Calu3 (cell line): ENCODE data around the gene LGR6. TPM values are rescaled to one million over a fixed set of nuclear protein-coding genes. Genes with fewer than 3 reads are reported as not detected.

ENCODE experiments used
- BruUV-seq: library from RNA; stranded (reverse); fragments of 400-500 nt; replicated peaks from 2 replicates; lab custom pipeline; 2021; lab: Mats Ljungman, UMichigan
- CTCF ChIA-PET: fragments of 300-600 bp; sonication (Branson Sonifier 250); formaldehyde crosslinking; loops from one replicate; lab custom pipeline; 2022; ENCODE audit warnings: antibody characterized with exemption; lab: Charles Lee
- DNase-seq: peaks from one replicate; pipeline ENCODE4 v3.0.0; 2022
- H3K27ac Mint-ChIP-seq: one replicate; pipeline ENCODE4 v1.8.0; 2022; ENCODE audit warnings: mixed read lengths; ENCODE audit not compliant: unreplicated experiment
- H3K27me3 Mint-ChIP-seq: one replicate; pipeline ENCODE4 v1.8.0; 2022; ENCODE audit warnings: mixed read lengths; ENCODE audit not compliant: unreplicated experiment
- H3K36me3 Mint-ChIP-seq: one replicate; pipeline ENCODE4 v1.8.0; 2022; ENCODE audit warnings: mild to moderate bottlenecking, moderate library complexity, mixed read lengths; ENCODE audit not compliant: insufficient read depth, unreplicated experiment
- H3K4me1 Mint-ChIP-seq: one replicate; pipeline ENCODE4 v1.8.0; 2022; ENCODE audit warnings: mild to moderate bottlenecking, low read depth, mixed read lengths; ENCODE audit not compliant: unreplicated experiment
- H3K4me3 Mint-ChIP-seq: one replicate; pipeline ENCODE4 v1.8.0; 2022; ENCODE audit warnings: mild to moderate bottlenecking, low read depth, moderate library complexity, mixed read lengths; ENCODE audit not compliant: unreplicated experiment
- H3K9me3 Mint-ChIP-seq: one replicate; pipeline ENCODE4 v1.8.0; 2022; ENCODE audit warnings: low read depth, mixed read lengths; ENCODE audit not compliant: unreplicated experiment
- CTCF ChIP-seq: fragments of 200-600 bp; IDR thresholded peaks from one replicate; pipeline ENCODE4 v1.8.0; 2022; ENCODE audit warnings: antibody characterized with exemption; ENCODE audit not compliant: unreplicated experiment
- intact Hi-C: fragments of 100-400 bp; cut with micrococcal nuclease; formaldehyde crosslinking; loops from one replicate; pipeline ENCODE4 v1.10.0; 2022; ENCODE audit not compliant: unreplicated experiment
- total RNA-seq: library from RNA; stranded (reverse); gene quantifications from 2 replicates; pipeline ENCODE4 v1.2.3, GENCODE V29; 2022

Gene LGR6
- total RNA-seq, 1 experiment from 2014 or later = not detected

- CTCF ChIA-PET = interaction anchor here (0.6 to 1.2 kb wide), 2 partner anchors 8 to 23 kb away, joined by 3 to 5 read pairs; no protein-coding TSS in a partner anchor
- BruUV-seq = no TSS peak
- no peak overlapping the region for H3K4me3 Mint-ChIP-seq
- TF ChIP-seq CTCF = no peak
- H3K9me3 Mint-ChIP-seq = no peaks in the 10 kb centered on the region
- intact Hi-C loops = no loop called here
- peaks cover 40% of the 10 kb centered on the region for H3K27me3 Mint-ChIP-seq
- H3K27ac Mint-ChIP-seq = no peak overlapping the region
- H3K4me1 Mint-ChIP-seq = no peaks in the 10 kb centered on the region
- H3K36me3 Mint-ChIP-seq = no peaks in the 10 kb centered on the region
- DNase-seq = no peak
Measured at GRCh38 chr1:202306535-202307345, 113.1 kb downstream of the LGR6 start.

- intact Hi-C loops = loop anchor here (10.0 kb wide), 1 partner anchor 315 kb away; no protein-coding TSS in a partner anchor
- BruUV-seq = no TSS peak
- Mint-ChIP-seq H3K4me1 (no peaks in the 10 kb centered on the region), H3K36me3 (no peaks in the 10 kb centered on the region), H3K4me3 (no peak overlapping the region), H3K9me3 (no peaks in the 10 kb centered on the region), H3K27me3 (peaks cover 46% of the 10 kb centered on the region), H3K27ac (no peak overlapping the region)
- CTCF ChIA-PET = interaction anchor here (0.5 kb wide), 1 partner anchor 100 kb away, joined by 4 read pairs; no protein-coding TSS in a partner anchor
- TF ChIP-seq CTCF = no peak
- DNase-seq = no peak
Measured at GRCh38 chr1:202310071-202310725, 116.6 kb downstream of the LGR6 start.

- Mint-ChIP-seq H3K4me1 (no peaks in the 10 kb centered on the region), H3K9me3 (no peaks in the 10 kb centered on the region), H3K36me3 (no peaks in the 10 kb centered on the region), H3K27ac (no peak overlapping the region), H3K27me3 (peaks cover 52% of the 10 kb centered on the region), H3K4me3 (no peak overlapping the region)
- no peak for TF ChIP-seq CTCF
- DNase-seq = no peak
- BruUV-seq = no TSS peak
- CTCF ChIA-PET = interaction anchor here (0.5 kb wide), 1 partner anchor 100 kb away, joined by 4 read pairs; no protein-coding TSS in a partner anchor
- intact Hi-C loops = loop anchor here (10.0 kb wide), 1 partner anchor 316 kb away; no protein-coding TSS in a partner anchor
Measured at GRCh38 chr1:202310746-202311145, 117.1 kb downstream of the LGR6 start.

GRCh38 chr1:202311875-202312635, 118.5 kb downstream of the LGR6 start:
- Mint-ChIP-seq H3K36me3 (no peaks in the 10 kb centered on the region), H3K9me3 (no peaks in the 10 kb centered on the region), H3K4me1 (no peaks in the 10 kb centered on the region), H3K27ac (no peak overlapping the region), H3K4me3 (no peak overlapping the region), H3K27me3 (peaks cover 57% of the 10 kb centered on the region)
- intact Hi-C loops = loop anchor here (10.0 kb wide), 1 partner anchor 317 kb away; no protein-coding TSS in a partner anchor
- no peak for TF ChIP-seq CTCF
- CTCF ChIA-PET = interaction anchor here (0.8 to 1.5 kb wide), 4 partner anchors 34 to 335 kb away, joined by 3 to 8 read pairs (median 4); no protein-coding TSS in a partner anchor
- no TSS peak for BruUV-seq
- DNase-seq = no peak
